COLO668 (cell line): ENCODE results near the gene OR5B3.
"Not testable (repeated sequence)": the region's sequence is repeated elsewhere in the genome, so short reads cannot be mapped to it uniquely, and the experiment has no call there.

Source experiments
- DNase-seq: peaks from one replicate; lab custom pipeline; 2025; ENCODE audit not compliant: unreplicated experiment; lab: John Stamatoyannopoulos, UW

OR5B3 gene

GRCh38 chr11:58406774-58407173 is at the start of gene OR5B3:
OR5B3 (minus strand) TSS chr11:58406874; CDS start chr11:58403409, 3,465 bp downstream.
- no peak for DNase-seq

- no peak for DNase-seq
Measured at GRCh38 chr11:58451585-58451984, 44.9 kb upstream of the OR5B3 start.

- no peak for DNase-seq
Measured at GRCh38 chr11:58446294-58446693, 39.6 kb upstream of the OR5B3 start.

DNA sequence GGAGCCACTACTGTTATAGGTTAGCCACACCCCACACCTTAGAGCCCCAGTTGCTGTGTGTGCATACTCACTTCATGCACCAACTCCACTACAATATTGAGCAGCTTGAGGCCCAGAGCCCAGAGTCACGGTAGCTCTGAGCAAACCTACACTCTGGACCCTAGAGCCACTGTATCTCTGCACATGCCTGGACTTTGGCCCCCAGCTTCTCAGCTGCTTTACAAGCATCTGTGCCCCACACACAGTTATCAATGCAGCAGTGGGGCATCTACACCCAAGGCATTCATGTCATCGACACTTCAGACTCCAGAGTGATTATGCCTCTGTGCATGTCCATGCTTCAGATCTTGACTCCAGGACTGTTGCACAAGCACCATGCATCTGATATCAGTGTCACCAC is 37.6 kb upstream of the OR5B3 start:
- no peak for DNase-seq

DNA sequence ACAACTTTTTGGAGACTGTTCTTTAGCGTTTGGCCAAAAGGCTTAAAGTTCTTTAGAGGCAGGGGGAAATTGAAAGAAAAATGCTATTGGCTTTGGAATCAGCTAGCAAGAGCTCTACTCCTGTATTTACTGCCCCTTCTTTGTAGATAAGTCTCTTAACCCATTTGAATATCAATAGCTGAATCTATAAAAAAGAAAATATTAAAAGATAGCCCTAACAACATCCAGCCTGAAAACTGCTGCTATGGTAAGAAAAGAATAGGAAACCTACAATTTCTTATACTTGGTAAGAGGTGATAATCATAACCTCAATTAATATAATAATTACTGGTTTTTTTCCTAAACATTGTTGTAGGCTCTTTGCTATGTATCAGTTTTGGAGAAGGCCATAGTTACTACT is 35.5 kb upstream of the OR5B3 start, which contains the start of gene OR5B12:
TSS of gene OR5B12 (minus strand) at position 101 of the 400 bp plus-strand sequence. CDS start 2,085 bp downstream, outside the sequence.
- DNase-seq = no peak

GRCh38 chr11:58438486-58438885 is 31.8 kb upstream of the OR5B3 start:
- no peak for DNase-seq

DNA sequence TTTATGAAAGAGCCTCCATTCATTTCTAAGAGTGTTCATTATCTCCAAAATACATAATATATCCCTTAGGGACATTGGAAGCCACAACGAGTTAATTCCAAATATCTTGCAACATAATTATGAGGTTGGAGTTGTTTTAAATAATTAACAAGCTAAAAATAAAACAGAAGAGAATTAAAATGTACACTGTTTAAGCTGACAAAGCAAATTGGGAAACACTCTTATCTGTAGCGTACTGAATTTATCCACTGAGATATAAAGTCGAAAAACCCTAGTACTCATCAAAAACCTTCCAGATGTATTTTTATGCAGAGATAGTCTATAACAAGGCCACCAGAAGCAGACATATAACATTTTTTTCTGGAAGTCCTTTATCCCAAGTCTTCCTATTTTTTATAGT is 27.5 kb upstream of the OR5B3 start:
- DNase-seq = no peak

- DNase-seq = no peak
Measured at GRCh38 chr11:58433638-58434203, 27.0 kb upstream of the OR5B3 start.

DNA sequence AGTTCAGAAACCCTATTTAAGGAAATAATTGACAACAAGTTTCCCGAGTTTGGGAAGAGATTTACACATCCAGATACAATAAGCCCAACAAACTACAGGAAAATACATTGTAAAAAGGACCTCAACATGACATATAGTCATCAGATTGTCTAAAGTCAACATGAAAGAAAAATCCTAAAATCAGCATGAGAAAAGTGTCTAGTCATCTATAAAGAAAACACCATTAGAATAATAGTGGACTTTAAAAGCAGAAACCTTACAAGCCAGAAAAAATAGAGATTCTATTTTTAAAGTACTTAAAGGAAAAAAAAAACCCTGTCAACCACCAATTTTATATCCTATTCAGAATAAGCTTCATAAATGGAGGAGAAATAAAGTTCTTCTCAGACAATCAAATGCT is 22.6 kb upstream of the OR5B3 start:
- DNase-seq = no peak

DNA sequence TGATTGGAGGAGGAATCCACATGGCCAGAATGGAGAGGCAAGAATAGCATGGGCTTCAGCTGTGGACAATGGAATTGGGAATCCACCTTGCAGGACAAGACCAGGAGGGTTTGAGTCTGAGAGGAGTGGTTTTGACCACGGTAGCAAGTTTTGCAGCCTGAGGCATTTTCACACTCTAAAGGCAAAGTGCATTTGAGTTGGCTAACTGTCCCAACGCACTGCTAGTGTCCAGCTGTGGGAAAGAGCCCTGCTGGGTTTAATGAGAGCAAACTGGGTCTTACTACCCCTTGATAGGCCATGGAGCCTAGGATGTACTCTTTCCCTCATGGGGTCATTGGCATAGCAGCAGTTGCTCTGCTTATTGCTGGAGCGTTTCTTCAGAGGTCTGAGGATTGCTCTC is 21.3 kb upstream of the OR5B3 start, which contains the start of gene OR5B2:
TSS of gene OR5B2 (minus strand) at position 101 of the 400 bp plus-strand sequence. CDS start 4,860 bp downstream, outside the sequence.
- DNase-seq = no peak

DNA sequence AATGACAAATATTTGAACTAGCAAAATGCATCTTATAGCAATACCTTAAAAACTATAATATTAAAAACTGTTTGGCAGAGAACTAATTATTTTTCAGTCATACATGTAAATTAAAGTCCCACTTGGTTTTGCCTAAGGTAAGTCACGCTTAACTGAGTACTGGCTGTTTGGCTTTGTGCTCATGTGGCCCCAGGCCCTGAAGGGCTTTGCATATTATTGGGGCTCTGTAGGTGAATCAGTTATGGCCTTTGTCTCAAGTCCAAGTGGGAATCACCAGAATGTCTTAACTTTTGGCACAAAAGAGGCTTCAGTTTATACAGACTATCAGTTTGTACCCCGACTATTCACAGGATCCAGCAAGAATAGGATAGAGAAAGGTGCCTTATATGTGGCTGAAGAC is 7.1 kb downstream of the OR5B3 start:
- not testable (repeated sequence) for DNase-seq

DNA sequence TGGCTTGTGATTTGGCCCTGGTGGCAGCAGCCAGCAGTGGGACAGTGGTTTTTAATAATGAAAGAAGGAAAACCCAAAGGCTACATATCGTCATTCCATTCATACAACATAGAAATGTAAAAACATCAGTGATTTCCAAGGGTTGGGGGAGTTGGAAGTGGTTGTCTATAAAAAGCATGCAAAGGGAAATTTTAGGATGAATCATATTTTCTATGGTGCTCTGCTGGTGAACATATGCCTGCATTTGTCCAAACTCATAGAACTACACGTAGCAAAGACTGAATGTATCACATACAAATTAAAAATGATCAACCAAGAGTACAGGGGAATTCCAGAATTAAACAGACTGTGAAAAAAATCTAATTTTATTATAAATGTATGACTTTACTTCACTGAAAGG is 11.1 kb downstream of the OR5B3 start:
- no peak for DNase-seq

- DNase-seq = no peak
Measured at GRCh38 chr11:58394195-58394594, 12.5 kb downstream of the OR5B3 start.

DNA sequence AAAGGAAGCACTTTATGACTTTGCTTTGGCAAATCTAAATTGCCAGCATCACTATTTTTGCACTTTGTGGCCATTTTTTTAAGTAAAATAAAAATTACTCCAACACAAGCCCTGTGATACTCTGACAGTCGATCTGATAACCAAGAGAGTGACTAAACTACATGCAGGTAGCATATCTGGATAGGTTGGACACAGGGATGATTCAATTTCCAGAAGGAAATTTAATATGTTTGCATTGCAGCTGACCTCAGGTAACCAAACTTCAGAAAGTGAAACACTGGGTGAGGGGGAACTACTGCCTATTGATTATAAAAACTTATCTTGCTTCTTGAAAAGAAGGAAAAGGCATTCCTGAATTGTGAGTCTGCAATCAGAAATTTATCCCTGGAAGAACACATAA is 13.9 kb downstream of the OR5B3 start:
- DNase-seq = no peak

- no peak for DNase-seq
Measured at GRCh38 chr11:58391879-58392278, 14.8 kb downstream of the OR5B3 start.

DNA sequence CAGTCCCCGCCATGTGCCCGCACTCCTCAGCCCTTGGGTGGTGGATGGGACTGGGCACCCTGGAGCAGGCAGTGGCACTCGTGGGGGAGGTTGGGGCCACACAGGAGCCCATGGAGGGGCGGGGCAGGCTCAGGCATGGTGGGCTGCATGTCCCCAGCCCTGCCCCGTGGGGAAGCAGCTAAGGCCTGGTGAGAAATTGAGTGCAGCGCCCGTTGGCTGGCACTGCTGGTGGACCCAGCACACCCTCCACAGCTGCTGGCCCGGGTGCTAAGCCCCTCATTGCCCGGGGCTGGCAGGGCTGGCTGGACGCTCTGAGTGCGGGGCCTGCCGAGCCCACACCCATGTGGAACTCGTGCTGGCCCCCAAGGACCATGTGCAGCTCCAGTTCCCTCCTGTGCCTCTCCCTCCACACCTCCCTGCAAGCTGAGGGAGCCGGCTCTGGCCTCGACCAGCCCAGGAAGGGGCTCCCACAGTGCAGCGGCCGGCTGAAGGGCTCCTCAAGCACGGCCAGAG is 16.1 kb downstream of the OR5B3 start:
- DNase-seq = no peak

- DNase-seq = no peak
Measured at GRCh38 chr11:58358969-58359368, 47.7 kb downstream of the OR5B3 start, which contains the start of gene OR5B17. OR5B17 (minus strand) TSS chr11:58359069; CDS start chr11:58359069, 0 bp downstream.

DNA sequence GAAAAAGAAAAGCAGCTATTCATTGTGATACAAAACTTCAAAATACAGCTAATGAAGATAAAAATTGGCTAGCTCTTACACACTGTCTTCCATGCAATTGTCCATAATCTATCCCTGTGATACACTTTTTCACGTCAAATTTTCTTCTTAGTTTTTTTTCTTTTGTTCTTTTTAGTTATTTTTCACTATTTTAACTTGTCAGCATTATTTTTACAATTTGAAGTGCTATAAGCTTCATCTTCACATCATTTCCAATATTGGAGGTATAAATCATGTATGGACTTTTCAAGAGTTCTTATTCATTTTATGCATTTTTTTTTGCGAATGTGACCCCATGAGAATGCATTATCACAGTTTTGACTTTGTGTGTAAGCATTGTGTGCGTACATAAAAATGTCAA is 51.9 kb downstream of the OR5B3 start:
- no peak for DNase-seq
